Upper lobe of left lung (tissue), 6 donors: Measurements from ENCODE around the gene GTPBP1. TPM values are rescaled to one million over a fixed set of nuclear protein-coding genes. Genes with fewer than 3 reads are reported as not detected.

Experiments used
- ATAC-seq, 2 donors: fragments of 200-7000 bp; cut with Tn5 transposase; one replicate each; pipeline ENCODE4 v1.9.1; 2022; ENCODE audit warnings: mild to moderate bottlenecking in 2 of 2, moderate library complexity in 2 of 2; ENCODE audit not compliant: low FRiP score in 2 of 2
- DNase-seq, 2 donors: peaks; one replicate each; pipeline ENCODE4 v3.0.0-alpha.2; 2019 to 2020
- H3K27ac ChIP-seq, 4 donors: fragments of 200-600 bp; sonication (generic); one replicate each; pipeline ENCODE4 v1.5.1; 2016 to 2019
- H3K27me3 ChIP-seq, 4 donors: fragments of 200-600 bp; sonication (generic); one replicate each; pipeline ENCODE4 v1.5.1; 2017 to 2019
- H3K36me3 ChIP-seq, 4 donors: fragments of 200-600 bp; sonication (generic); one replicate each; pipeline ENCODE4 v1.5.1; 2016 to 2019
- H3K4me1 ChIP-seq, 4 donors: fragments of 200-600 bp; sonication (generic); one replicate each; pipeline ENCODE4 v1.5.1; 2018 to 2019
- H3K4me3 ChIP-seq, 4 donors: fragments of 200-600 bp; sonication (generic); one replicate each; pipeline ENCODE4 v1.5.1; 2017 to 2019; ENCODE audit warnings: mild to moderate bottlenecking in 2 of 4, moderate library complexity in 1 of 4
- H3K9me3 ChIP-seq, 4 donors: fragments of 200-600 bp; sonication (generic); one replicate each; pipeline ENCODE4 v1.5.1; 2018 to 2019
- CTCF ChIP-seq, 6 experiments: fragments of 450-650 bp in 4 of 6; fragments of 200-600 bp in 2 of 6; sonication (generic) in 2 of 6; IDR thresholded peaks; one replicate each; pipeline ENCODE4 v1.5.1; 2016 to 2019; ENCODE audit warnings: antibody characterized with exemption in 6 of 6
- EP300 ChIP-seq, 4 donors: sonication (generic); formaldehyde crosslinking; IDR thresholded peaks; one replicate each; pipeline ENCODE4 v1.5.1; 2017; ENCODE audit warnings: antibody characterized with exemption in 4 of 4, control low read depth in 2 of 4
- POLR2A ChIP-seq, 4 donors: fragments of 450-650 bp; IDR thresholded peaks; one replicate each; pipeline ENCODE4 v1.5.1; 2016 to 2017; ENCODE audit warnings: antibody characterized with exemption in 4 of 4, mild to moderate bottlenecking in 2 of 4
- POLR2AphosphoS5 ChIP-seq, 2 donors: sonication (generic); formaldehyde crosslinking; IDR thresholded peaks; one replicate each; pipeline ENCODE4 v1.5.1; 2017; ENCODE audit warnings: antibody characterized with exemption in 2 of 2
- WGBS, 2 donors: methylation state at CpG; one replicate each; pipeline ENCODE4 v1.1.5; 2017 to 2018; 5-methylcytosine and 5-hydroxymethylcytosine counted together
- total RNA-seq, 6 donors: library from RNA; depleted of rRNA in 4 of 6; stranded (reverse); fragments of >200 nt in 4 of 6; gene quantifications; one replicate each; pipeline versions ENCODE4 v1.1.0 to v1.2.1, GENCODE V29; 2016 to 2021
- donor health status: DM: no; HTN: no; CAD: no; lungs with moderate emphysema.
- donor health status: DM: no; HTN: yes; CAD: no; lungs with severe emphysema.

GTPBP1 gene
- total RNA-seq, 6 donors from 2014 or later = 57.9 to 176 (median 73.6) TPM

GRCh38 chr22:38739300-38740055 is 33.7 kb downstream of the GTPBP1 start:
- Histone ChIP-seq H3K4me1 (peaks cover 3 to 14% (median 7%) of the 10 kb centered on the region in 4 donors), H3K4me3 (no peak overlapping the region), H3K36me3 (peaks cover 63 to 100% (median 95%) of the 10 kb centered on the region in 4 donors), H3K27me3 (no peaks in the 10 kb centered on the region), H3K9me3 (no peaks in the 10 kb centered on the region), H3K27ac (no peak overlapping the region)
- ATAC-seq (no peak), DNase-seq (no peak)
- WGBS, 2 donors = 88 to 90% methylated on average over 5 to 19 of the region's 20 CpGs
- TF ChIP-seq POLR2A (IDR thresholded peaks at IDR 0.05) (no peak), CTCF (IDR thresholded peaks at IDR 0.05) (no peak), EP300 (IDR thresholded peaks at IDR 0.05) (no peak), POLR2AphosphoS5 (IDR thresholded peaks at IDR 0.05) (no peak)

- H3K27ac ChIP-seq = no peak overlapping the region
These were observed 34.5 kb downstream of the GTPBP1 start for GRCh38 chr22:38740116-38740723.

GRCh38 chr22:38740754-38741153 is 35.0 kb downstream of the GTPBP1 start:
- 83 to 85% methylated on average over 5 to 7 of the region's 8 CpGs for WGBS, 2 donors
- ATAC-seq (no peak), DNase-seq (no peak)
- no peaks in the 10 kb centered on the region for H3K9me3 ChIP-seq
- TF ChIP-seq POLR2A (IDR thresholded peaks at IDR 0.05) = no peak
- no peak for TF ChIP-seq CTCF (IDR thresholded peaks at IDR 0.05)
- TF ChIP-seq EP300 (IDR thresholded peaks at IDR 0.05) = no peak
- TF ChIP-seq POLR2AphosphoS5 (IDR thresholded peaks at IDR 0.05) = no peak
- peak overlapping the region in 2 of 4 donors; percentile 0 to 34 for H3K27ac ChIP-seq
- no peak overlapping the region for H3K4me3 ChIP-seq
- H3K36me3 ChIP-seq = peaks cover 76 to 100% (median 99%) of the 10 kb centered on the region in 4 donors
- H3K27me3 ChIP-seq = no peaks in the 10 kb centered on the region
- H3K4me1 ChIP-seq = peaks cover 0 to 5% (median 3%) of the 10 kb centered on the region in 4 donors

More at GRCh38 chr22:38740116-38740723, 34.5 kb downstream of the GTPBP1 start:
- no peak for DNase-seq
- H3K9me3 ChIP-seq = no peaks in the 10 kb centered on the region
- no peak for TF ChIP-seq EP300 (IDR thresholded peaks at IDR 0.05)
- TF ChIP-seq POLR2A (IDR thresholded peaks at IDR 0.05) = no peak
- TF ChIP-seq CTCF (IDR thresholded peaks at IDR 0.05) = no peak
- no peak for TF ChIP-seq POLR2AphosphoS5 (IDR thresholded peaks at IDR 0.05)
- H3K36me3 ChIP-seq = peaks cover 71 to 100% (median 99%) of the 10 kb centered on the region in 4 donors
- H3K4me1 ChIP-seq = peaks cover 3 to 10% (median 6%) of the 10 kb centered on the region in 4 donors
- H3K27me3 ChIP-seq = no peaks in the 10 kb centered on the region
- ATAC-seq = no peak
- H3K4me3 ChIP-seq = no peak overlapping the region
- WGBS, 2 donors = 90 to 93% methylated on average over 10 to 15 of the region's 15 CpGs

GRCh38 chr22:38741166-38741565 is 35.4 kb downstream of the GTPBP1 start:
- no peak for DNase-seq
- no peaks in the 10 kb centered on the region for H3K27me3 ChIP-seq
- TF ChIP-seq POLR2AphosphoS5 (IDR thresholded peaks at IDR 0.05) (no peak), CTCF (IDR thresholded peaks at IDR 0.05) (no peak), POLR2A (IDR thresholded peaks at IDR 0.05) (no peak), EP300 (IDR thresholded peaks at IDR 0.05) (no peak)

More at GRCh38 chr22:38741166-38741565, 35.4 kb downstream of the GTPBP1 start:
- 87 to 92% methylated on average over 3 to 9 of the region's 9 CpGs for WGBS, 2 donors
- no peak overlapping the region for H3K4me3 ChIP-seq
- H3K27ac ChIP-seq = peak overlapping the region in 2 of 4 donors; percentile 0 to 34
- no peaks in the 10 kb centered on the region for H3K9me3 ChIP-seq
- H3K36me3 ChIP-seq = peaks cover 79 to 100% (median 99%) of the 10 kb centered on the region in 4 donors
- no peak for ATAC-seq
- peaks cover 0 to 1% (median 0%) of the 10 kb centered on the region in 4 donors for H3K4me1 ChIP-seq
